RCC 7860 (cell line): ENCODE measurements around the gene CHPF2.

Experiments
- DNase-seq: peaks from one replicate; pipeline ENCODE4 v3.0.0-alpha.2; 2015; ENCODE audit warnings: low spot score
- FAIRE-seq: peaks from 2 replicates; lab custom pipeline; 2012; peaks lifted over from hg19 to GRCh38; lab: Jason Lieb, UNC

Gene CHPF2

DNA sequence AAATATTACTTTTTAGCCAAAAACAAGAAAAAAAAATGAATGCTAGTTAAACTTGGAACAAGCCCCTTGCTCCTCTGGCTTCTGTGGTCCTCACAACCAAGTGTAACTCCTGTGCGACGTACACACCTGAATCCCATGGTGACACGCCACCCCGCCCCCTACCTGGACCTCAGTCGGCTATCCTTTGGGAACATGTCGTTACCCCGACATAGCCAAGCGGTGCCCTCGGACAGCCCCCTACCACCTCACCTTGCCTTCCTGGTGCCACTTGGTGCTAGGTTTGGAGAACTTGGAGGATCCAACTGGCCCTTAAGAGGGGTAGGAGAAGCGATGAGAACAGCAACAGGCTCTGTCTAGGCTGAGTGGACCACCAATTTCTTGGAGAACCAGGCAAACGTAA is 28.2 kb downstream of the CHPF2 start:
- no peak for DNase-seq
- no peak for FAIRE-seq

DNA sequence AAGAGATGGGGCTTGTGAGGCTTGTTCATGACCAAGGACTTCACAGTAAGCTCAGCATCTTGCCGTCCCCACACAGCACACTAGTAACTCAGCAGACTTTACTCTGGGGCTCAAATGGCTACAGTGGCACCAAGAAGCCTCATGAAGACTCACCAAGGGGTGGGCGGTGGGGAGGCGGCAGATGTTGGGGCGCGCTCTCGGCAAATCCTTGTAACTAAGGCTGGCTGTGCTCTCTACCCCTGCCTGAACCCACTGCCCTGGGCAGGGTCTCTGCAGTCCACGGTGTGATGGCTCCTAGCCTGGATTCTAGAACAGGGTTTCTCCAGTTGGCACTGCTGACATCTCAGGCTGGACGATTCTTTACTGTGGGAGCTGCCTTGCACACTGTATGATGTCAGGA is 28.6 kb downstream of the CHPF2 start:
- FAIRE-seq: no peak

DNA sequence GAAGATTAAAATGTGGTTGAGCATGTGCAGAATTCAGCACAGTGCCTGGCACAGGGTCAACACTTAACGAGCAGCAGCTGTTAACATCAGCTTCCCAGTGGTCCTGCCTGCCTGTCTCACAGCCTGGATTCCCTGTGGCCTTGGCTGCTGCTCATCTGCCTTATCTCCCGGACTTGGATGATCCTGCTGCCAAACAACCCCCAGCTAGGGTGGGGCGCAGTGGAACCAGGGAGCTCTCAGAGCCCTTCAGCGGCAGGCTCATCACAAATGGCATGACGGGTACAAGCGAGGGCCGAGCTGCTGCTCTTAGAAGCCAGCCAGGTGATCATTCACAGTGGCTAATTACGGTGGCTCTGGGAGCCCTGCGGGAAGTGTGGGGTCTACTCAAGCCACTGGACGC is 29.2 kb downstream of the CHPF2 start:
- no peak for DNase-seq
- no peak for FAIRE-seq

More for the DNA sequence above, 28.6 kb downstream of the CHPF2 start:
- DNase-seq: no peak

DNA sequence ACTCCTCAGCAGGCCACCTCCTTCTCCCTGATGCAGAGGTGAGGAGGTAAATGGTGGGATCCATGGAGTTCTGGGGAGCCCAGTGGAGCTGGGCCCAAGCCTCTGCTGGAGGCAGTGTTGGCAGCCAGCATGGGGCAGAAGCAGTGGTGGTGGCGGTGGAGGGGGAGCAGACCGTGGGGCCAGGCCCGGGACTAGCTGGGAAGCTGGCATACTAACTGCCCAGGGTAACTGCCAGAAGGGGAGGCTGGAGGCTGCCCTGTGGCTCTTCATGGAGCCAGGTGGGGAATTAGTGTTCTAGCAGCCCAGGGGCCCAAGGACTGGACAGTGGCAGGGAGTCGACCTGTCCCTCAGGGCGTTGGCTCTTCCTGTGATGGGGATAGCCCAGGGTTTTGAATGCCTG is 32.3 kb downstream of the CHPF2 start:
- DNase-seq (no peak), FAIRE-seq (no peak)

DNA sequence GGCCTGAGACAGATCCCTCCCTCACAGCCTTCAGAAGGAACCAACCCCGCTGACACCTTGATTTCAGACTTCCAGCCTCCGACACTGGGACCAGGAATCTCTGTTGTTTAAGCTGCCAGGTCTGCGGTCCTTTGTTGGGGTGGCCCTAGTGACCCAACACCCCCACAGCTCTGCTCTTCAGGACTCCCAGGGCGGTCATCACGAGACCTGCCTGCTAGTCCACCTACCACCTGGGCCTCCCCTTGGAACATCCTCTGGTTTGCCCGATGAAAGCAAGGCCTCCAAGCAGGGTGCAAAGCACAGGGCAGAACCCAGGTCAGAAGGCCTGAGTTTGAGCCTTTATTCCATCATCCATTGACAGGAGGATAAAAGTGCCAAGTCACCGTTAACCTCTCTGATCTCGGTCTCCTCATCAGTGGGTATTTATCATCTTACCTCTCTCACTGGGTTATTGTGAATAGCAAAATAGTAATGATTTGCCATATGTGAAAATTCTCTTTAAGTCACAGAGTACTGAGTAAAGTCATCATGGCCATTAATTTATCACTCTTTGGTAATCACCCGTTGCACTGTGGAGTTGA is 33.2 kb downstream of the CHPF2 start:
- no peak for DNase-seq
- no peak for FAIRE-seq

DNA sequence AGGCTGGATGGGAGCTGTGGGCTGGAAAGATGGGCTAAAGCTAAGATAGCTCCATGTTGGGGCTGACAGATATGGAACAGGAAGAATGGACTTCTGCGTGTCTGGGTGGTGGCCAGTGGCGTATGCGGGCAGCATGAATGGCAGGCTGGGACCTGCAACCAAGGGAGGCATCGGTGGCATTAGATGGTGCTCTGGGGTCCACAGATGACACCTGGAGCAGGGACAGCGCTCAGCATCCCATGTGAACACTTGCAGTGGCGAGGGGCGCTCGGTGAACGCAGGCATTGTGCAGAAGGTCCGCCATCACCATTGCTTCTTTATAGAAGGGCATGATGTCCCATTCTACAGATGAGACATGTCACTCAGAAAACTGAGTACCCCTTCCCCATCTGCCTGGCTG is 37.2 kb downstream of the CHPF2 start:
- DNase-seq: no peak
- no peak for FAIRE-seq

DNA sequence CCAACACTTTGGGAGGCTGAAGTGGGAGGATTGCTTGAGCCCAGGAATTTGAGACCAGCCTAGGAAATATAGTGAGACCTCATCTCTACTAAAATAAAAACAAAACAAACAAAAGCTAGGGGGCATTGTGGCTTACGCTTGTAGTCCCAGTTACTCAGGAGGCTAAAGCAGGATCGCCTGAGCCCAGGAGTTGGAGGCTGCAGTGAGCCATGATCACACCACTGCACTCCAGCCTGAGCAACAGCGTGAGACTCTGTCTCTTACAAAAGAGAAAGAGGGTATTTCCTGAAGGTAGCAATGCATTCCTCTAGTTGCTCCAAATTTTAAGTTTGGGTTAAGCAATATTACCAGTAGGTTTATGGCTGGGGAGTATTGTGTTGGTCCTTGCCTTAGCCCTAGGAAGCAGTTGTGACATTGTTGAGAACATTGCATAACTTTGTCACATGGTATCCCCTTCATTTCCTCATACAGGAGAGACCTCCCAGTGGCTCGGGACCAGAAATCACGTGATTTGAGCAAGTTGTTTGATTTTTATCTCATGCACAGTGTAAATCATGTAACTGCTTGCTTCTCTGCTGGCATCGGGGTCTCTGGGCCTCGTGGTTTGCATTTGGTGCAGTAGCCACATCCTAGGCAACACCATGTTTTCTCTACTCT is 39.5 kb downstream of the CHPF2 start:
- FAIRE-seq (no peak), DNase-seq (no peak)

DNA sequence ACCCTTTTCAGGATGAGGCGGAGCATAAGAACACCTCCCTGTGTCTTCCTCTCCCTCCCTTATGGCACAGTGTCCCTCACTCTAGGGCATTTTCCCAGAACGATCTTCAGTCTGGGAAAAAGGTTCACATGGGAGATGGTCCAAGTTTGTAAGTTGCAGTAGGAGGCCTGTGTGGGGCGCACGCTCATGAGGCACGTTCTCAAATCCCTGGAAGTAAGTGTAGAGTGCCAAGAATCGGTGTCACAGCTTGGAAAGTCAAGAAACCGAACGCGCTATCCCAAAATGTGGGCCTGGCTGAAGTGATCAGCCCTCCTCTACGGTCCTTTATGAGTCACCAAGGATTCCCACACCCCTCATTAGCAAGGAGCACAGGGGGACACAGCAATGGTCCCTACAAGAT is 40.1 kb downstream of the CHPF2 start:
- DNase-seq: no peak
- no peak for FAIRE-seq

DNA sequence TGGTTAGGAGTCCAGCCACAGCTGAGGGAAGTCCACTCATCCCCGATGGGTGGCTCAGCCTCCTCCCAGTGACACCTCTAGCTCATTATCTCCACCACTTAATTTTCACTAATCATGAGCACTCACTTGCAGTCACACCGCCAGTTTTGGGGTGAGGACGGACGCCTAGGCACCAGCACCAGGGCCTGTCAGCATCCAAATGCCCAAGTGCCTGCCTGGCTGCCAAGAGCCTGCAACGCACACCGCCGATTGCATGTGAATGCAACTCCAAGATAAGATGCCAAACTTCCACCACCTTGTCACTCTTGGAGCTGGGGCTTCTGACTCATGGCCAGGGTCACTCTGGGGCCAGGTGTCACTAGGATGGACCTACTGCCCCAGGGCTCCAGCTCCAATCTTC is 40.6 kb downstream of the CHPF2 start:
- DNase-seq: no peak
- FAIRE-seq: no peak

DNA sequence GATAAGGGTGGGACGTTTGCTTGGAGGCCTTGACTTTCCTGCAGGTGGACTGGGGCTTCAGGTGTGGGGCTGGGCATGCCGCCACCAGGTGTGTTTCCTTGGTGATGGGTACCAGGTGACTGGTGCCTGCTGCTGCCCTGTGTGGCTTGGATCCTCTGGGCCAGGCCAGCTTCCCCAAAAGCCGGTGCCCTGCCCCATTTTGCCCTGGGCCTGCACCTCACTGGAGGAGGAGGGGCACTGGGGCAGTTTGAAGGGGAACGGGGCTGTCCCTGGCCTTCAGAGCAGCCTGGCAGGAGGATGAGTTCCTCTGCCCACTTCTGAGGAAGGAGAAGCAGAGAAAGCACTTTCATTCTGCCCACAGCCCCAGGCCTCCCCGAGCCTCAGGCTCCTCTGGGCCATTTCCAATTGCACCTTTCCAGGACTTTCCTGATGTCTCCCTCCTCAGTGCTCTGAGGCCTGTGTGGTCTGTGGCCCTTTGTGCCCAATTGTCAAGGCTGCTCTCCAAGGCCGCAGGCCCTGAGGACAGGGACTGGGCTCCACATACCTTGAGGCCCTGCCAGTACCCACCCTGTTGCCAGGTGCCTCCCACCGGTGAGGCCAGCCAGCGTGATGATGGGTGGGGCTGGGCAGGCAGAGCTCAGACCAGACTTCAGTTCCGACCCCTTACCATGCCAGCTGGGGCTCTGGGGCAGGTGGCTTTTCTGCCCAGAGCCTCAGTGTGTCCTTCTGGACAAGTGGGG is 41.5 kb downstream of the CHPF2 start:
- FAIRE-seq (no peak), DNase-seq (no peak)

DNA sequence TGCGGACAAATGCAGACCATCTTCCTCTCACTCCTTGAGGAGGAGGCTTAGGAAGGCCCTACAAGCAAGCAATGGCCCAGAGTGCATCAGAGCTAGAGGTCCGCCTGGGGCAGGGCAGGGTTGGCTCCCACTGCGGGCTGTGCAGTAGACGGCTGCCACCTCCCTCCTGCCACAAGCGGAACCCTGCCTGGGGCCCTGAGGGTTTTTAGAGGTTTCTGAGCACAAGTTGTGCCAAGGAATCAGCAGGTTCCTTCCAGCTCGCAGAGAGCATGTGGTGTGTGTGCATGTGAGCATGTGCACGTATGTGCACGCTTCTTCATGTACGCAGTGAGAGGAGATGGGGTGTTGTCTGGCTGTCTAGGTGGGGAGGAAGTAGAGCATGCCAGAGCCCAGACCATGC is 42.1 kb downstream of the CHPF2 start:
- FAIRE-seq (no peak), DNase-seq (no peak)

DNA sequence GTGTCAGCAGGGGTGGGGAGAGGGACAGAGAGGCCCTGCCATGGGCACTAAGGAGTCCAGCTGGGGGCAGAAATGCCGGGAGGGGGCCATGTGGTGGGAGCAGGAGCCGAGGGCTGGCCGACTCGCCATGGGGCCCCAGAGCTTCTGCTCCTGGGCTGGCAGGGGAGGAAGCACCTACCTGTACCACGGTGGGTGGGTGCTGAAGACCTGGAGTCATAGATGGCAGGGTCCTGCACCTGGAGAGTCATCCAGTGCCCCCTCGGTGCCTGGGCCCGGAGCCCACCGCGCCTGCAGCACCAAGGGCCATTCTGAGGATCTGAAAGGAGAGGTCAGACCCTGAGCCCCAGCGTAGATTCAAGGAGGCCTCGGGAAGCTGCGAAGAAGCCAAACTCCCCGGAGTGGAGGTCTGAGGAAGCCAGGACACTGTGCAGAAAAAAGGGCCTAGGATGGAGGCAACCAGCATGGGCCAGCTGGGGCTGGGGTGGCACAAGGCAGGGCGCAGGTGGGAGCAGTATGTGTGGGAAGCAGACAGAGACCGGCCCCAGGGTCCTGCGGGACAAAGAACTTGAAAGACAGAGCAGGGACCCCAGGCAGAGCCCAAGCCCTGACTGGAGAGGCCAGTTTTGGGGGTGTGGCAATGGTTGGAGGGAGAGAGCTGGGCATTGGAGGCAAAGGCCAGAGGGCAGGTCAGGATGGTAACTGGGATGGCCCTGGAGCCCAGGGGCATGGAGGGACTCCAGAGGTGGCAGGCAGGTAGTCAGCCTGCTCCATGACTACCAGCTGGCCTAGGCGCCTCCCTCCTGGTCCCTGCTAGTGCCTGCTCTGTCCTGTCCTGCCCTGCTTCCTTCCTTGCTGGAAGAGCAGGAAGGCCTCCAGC is 42.9 kb downstream of the CHPF2 start:
- FAIRE-seq (no peak), DNase-seq (no peak)

DNA sequence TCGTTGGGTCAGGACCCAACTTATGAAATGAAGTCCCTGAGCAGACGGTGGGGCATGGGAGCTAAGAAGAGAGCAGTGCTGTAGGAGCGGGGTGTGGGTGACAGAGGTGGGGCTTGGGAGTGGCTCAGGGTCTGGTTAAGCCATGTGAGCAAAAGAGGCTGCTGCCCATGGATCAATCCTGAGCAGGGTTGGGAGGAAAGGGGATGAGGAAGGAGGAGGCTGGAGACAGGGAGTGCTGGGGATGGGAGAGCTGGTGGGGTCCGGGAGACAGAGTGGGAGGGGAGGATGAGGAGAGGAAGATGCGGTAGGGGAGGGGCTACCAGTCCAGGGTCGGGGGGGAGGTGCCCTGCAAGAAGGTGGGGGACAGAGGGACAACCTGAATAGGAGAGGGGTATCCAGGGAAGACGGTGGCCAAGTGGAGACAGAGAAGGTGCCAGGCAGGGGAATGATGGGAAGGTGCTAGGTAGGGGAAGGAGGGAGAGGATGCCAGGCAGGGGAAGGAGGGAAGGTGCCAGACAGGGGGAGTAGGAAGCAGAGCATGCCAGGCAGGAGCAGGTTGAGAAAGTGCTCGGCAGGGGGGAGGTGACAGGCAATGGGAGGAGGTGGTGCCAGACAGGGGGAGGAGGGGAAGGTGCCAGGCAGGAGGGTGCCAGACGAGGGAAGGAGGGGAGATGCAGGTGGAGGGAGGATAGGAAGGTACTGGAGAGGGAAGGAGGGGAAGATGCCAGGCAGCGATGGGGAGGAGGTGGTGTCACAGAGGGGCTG is 43.7 kb downstream of the CHPF2 start:
- DNase-seq (no peak), FAIRE-seq (no peak)

DNA sequence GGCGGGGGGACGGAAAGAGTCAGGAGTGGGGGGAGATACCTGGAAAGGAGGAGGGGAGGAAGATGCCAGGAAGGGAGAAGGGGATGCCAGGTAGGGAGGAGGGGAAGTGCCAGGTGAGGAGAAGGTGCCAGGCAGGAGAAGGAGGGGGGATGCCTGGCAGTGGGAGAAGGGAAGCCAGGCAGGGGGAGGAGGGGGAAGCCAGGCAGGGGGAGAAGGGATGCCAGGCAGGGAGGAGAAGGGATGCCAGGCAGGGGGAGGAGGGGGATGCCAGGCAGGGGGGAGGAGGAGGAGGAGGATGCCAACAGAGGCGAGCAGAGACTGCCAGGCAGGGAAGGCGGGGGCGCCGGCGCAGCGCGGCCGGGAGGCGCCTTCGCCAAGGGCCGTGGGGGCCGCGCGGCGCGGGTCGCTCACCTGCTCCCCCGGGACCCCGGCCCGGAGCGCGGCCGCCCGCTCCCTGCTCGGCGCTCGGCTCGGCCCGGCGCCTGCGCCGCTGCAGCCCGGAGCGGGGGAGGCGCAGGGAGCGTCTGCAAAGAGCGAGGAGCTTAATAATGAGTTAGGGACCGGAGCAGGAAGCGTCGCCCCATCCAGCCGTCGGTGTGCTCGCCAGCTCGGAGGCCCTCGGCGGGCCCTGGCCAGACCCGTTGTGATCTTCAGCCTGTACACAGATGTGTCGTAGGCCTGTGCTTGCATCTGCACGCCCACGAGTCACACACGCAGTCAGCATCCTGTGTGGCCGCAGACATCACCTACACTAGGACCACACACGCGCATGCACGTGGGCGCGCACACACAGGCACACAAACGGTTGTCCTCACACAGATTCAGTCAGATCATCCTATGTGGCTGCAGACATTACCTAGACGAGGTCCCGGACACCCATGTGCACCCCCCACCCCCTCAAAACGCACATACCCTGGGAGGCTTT is 44.6 kb downstream of the CHPF2 start:
- no peak for FAIRE-seq
- no peak for DNase-seq

DNA sequence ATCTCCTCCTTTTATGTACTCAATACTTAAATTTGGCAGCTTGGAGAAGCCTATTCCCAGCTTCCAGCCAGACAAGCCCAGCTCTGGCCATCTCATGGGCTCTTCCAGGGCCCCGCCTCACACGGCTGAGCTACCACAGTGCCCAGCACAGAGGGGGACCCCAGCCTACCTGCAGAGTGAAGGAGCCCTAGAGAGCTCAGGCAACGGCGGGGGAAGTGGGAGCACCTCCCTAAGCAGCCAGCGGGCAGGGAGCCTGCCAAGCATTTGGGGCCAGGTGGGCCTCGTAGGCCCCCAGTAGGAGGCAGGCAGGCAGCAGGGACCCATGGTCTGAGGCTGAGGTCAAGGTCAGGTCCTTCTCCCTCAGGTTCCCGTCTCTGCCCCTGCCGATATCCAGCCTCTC is 45.3 kb downstream of the CHPF2 start:
- no peak for DNase-seq
- no peak for FAIRE-seq

DNA sequence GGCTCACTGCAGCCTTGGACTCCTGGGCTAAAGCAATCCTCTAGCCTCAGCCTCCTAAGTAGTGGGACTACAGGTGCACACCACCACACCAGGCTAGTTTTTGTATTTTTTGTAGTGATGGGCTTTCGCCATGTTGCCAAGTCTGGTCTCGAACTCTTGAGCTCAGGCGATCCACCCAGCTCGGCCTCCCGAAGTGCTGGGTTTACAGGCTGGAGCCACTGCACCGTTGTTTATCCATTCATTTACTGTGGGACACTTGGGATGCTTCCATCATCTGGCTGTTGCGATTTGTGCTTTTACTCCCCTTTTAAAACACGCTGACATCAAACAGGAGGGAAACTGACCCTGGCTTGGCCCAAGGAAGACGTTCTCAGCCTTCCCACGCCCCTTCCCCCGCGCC is 46.7 kb downstream of the CHPF2 start:
- DNase-seq (no peak), FAIRE-seq (no peak)

DNA sequence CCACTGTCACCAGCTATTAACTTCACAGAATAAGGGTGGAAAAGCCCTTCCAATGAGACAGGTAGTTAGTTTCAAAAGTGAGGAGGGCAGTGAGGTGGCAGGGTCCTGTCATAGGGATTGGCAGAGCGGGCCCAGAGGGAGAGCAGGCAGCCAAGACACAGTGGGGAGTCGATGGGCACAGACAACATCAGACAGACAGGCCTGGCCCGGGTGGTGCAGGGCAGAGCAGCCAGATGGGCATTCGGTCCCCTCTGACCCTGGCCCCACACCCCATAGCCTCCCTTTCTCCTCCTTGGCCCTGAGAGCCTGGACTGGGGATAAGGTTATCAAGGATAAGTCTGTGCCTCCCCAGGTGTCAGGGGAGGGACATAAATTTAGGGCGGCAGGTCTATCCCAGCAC is 47.6 kb downstream of the CHPF2 start:
- FAIRE-seq (no peak), DNase-seq (no peak)

DNA sequence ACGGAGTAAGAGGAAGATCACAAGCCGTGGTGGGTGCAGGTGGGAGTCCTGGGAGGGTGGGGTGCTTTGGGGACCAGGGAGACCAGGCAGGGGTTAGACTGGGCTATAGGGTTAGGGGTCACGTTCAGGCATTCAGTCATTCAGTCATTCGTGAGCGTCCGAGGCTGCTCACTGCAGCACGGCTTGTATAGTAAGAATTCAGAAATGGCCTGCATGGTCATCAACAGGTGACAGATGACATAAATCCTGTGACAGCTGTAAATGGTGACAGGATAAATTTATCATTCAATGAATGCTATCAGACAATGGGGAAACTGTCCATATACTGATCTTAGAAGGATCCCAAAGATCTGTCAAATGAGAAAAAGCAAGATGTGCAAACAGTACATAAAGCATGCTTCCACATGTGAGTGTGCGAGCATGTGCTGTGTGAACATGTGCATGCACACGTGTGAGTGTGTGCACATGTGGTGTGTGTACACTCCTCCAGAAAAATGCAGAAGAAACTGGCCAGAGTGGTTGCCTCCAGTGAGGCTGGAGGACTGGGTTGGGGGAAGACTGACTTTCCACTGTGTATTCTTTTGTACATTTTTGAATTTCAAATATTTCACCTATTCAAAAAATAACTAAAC is 48.2 kb downstream of the CHPF2 start:
- FAIRE-seq (no peak), DNase-seq (no peak)

DNA sequence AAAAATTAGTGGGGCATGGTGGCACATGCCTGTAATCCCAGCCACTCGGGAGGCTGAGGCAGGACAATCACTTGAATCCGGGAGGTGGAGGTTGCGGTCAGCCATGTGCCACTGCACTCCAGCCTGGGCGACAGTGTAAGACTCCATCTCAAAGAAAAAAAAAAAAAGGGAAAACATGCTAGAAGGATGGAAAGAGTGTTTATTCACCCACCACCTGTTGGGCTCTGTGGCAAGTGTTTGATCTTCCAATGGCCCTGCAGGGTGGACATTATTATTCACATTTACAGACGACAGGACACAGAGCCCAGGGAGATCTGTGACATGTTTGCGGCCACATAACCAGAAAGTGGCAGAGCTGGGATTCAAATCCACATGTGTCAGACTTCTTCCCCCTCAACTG is 49.4 kb downstream of the CHPF2 start:
- DNase-seq (no peak), FAIRE-seq (no peak)
